T1000 (cell line): ENCODE results near the gene ARHGAP18.

Source experiments
- DNase-seq: peaks from one replicate; lab custom pipeline; 2025; ENCODE audit warnings: mixed read lengths; lab: John Stamatoyannopoulos, UW

The ARHGAP18 gene

GRCh38 chr6:129667034-129667433 lies 42.9 kb downstream of the ARHGAP18 start:
- no peak for DNase-seq

DNA sequence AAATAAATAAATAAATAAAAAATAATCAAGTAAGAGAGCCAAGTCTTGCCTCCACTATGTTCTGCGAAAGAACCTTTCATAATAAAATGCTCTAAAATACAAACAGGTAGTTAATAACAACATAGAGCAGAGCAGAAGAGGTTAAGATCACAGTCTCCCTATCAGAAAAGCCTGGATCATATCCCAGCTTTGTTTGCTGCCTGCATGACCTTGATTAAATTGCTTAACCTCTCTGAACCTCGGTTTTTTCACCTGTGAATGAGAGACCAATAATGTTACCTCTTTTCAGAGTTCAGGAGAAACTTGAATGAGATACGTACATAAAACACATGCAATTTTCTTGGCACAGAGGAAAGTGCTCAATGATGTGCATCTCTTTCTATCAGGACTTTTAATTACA lies 44.4 kb downstream of the ARHGAP18 start:
- no peak for DNase-seq

DNA sequence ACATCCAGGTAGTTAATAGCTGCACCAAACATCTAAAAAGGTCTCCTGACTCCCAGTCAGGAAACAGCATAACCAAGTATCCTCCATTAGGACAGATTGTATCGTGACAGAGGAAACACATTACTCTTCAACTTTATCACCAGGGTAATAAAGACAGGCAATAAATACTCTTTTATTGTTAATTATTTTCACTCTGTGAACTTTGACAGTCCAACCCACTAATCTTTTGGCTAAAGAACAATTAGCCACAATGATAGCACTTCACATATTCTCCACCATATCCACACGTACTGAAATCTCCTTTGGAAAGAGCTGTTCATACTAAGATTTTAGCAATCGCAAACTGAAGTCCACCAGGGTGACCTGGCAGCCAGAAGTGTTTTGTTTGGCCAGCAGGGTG lies 46.4 kb downstream of the ARHGAP18 start:
- no peak for DNase-seq

DNA sequence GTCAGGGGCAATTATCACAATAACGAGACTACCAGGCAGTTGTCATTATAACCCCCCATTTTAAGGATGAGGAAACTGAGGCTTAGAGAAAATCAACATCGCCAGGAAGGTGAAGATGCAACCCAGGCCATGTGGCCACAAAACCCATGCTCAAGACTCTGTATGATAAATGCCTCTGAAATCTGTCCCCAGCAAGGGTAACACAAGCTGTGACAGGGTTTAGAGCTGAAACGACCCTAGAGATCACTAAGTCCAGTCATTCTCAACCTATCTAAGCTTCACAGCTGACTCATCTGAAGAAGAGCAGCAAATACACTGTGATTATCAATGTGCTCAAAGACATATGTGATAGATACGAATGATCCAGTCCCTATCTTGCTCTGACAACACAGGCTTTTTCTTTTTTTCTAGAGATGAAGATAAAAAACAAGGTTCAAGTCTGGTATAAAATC lies 47.0 kb downstream of the ARHGAP18 start:
- no peak for DNase-seq

DNA sequence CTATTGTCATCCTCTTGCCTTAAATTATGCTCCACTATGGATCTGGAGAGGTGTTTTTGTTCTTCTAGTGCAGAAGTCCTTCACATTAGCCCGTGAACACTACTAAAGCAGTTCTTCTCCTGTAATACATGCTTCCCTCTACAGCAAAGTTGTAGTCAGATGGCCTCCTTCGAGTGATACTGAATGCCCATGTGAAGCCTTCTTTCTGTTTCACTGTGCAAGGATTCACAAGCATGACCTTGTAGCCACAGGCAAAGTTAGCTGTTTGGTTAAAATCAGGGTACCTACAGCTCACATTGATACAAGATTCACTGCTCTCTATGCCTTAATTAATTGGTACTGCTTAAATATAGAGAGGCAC lies 47.6 kb downstream of the ARHGAP18 start:
- no peak for DNase-seq

GRCh38 chr6:129661536-129662405 lies 48.2 kb downstream of the ARHGAP18 start:
- DNase-seq: no peak

DNA sequence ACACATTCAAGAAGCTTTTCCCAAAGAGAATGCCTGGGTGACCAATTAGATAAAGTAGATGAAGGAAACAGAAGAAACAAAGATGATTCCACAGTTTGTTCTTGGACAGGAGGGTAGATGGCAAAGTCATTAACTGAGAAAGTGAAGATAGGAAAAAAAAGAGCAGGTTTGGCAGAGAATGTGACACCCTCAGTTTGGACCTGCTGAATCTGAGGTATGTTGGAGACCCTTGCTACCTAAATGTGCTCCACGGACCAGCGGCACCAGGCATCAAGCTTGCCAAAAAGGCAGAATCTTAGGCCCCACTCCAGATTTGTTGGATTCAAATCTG lies 49.7 kb downstream of the ARHGAP18 start:
- no peak for DNase-seq

DNA sequence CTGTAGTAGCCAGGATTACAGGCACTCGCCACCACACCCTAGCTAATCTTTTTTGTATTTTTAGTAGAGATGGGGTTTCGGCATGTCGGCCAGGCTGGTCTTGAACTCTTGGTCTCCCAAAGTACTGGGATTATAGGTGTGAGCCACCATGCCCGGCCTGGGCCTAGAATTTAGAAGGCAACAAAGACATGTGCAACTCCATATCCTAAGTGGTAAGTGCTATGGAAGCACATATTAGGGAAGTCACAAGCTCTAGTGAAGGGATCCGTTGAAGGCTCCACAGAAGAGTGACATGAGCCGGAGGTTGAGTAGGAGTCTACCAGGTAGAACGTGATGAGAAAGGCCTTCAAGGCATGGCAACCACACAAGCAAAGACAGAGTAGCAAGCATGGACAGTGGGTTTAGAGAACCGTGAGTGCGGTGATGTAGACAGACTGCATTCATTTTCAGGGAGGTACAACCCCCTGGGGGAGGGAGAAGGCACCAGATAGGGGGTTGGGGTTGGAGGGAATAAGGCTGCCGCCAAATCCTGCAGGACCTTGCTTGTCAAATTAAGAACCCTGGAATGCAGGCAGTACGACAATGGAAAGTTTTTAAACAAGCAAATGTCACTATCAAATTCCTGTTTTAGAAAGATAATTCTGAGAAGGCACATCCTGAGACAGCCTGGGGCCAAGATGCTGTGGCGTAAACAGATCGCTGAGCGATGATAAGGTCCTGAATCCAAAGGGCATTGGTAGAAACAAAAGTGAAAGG lies 50.2 kb downstream of the ARHGAP18 start:
- no peak for DNase-seq

GRCh38 chr6:129659167-129659566 lies 50.8 kb downstream of the ARHGAP18 start:
- DNase-seq: no peak

DNA sequence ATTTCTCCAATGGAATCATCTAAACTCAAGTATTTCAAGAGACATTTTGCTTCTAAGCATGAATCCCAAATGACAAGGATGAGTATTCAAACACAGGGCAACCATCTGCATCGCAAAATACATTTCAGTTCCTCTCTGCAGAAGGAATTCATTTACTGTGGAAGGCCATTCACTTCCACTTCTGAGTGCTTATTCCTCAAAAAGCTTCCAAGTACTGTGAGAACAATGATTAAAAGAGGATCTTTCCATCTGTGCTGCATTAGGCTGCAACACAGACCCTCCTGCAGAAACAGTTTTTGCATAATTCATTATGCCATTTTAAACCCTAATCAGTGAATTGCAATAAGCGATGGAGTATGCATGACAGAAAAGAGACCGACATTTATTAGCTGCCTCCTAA lies 52.5 kb downstream of the ARHGAP18 start:
- no peak for DNase-seq

DNA sequence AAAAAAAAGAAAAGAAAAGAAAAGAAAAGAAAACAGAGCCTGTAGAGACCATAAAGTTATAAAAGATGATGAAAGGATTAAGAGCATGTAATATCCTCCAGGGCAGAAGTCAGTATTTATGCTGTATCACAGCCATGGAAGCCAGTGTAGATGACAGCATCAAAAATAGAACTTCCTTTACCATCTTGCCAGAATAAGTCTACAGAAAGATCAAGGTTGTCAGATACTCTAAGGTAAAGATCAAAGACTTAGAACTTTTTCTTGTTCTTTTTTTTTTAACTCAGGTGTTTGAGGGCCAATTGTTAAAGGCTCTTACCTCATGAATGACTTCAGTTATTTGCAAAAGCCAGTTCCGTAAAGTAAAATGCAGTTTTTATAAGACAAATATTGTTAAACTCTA lies 54.6 kb downstream of the ARHGAP18 start:
- DNase-seq: no peak

- no peak for DNase-seq
Observed at GRCh38 chr6:129653746-129654145, 56.2 kb downstream of the ARHGAP18 start.

DNA sequence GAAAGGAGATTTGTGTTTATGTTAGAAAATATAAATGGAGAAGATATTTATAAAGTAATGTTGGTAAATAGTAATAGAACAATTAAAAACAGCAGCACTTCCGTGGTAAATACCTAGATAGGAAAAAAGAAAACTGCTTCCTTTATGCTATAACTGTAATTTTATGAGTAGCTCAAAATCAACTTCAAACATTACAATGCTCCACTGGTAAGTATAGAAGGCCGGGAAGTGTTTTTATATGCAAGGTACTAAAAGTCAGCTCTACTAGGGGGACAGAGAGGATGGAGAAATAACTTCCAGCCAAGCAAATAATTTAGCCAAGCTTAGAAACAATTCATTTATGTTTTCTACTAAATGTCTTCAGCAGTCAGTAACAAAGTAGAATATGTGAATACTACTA lies 56.7 kb downstream of the ARHGAP18 start:
- DNase-seq: no peak

DNA sequence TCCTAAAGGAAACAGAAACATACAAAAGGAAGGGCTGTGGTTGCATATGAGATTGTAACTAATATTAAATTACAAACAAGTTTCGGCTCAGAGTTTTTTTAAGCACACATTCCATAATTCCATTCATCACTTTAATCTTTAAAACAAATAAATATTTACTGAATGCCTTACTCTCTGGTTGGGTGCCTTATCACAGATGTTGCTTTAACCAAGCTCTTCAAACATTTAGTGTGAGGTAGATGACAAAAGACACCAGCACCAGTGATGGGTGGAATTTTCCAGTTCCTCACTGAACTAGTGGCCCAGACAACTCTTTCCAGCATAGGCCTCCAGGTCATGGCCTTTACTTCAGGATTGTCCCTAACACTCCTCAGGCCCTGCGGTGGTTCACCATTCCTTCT lies 58.7 kb downstream of the ARHGAP18 start:
- no peak for DNase-seq

DNA sequence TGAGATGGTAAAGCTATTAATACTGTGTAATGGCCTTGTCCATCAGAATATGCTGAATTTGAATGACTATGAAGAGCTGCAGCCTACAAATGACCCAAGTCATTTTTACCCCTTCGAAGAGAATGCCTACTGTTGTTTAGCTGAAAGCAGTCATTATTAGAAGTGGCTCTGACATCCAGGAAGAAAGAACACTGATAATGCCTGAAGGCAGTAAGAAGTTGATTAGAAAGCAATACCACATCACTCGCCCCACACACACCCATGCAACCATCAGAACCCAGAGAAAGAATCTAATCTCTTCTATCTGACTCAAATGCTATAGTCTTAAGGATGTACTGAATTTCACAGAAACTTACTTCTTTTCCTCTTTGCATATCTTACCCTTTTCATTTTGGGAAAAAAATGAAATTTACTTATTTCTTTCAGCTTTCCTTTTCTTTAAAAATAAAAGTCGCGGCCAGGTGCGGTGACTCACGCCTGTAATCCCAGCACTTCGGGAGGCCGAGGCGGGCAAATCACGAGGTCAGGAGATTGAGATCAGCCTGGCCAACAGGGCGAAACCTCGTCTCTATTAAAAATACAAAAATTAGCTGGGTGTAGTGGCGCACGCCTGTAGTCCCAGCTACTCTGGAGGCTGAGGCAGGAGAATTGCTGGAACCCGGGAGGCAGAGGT lies 61.0 kb downstream of the ARHGAP18 start:
- DNase-seq: no peak

DNA sequence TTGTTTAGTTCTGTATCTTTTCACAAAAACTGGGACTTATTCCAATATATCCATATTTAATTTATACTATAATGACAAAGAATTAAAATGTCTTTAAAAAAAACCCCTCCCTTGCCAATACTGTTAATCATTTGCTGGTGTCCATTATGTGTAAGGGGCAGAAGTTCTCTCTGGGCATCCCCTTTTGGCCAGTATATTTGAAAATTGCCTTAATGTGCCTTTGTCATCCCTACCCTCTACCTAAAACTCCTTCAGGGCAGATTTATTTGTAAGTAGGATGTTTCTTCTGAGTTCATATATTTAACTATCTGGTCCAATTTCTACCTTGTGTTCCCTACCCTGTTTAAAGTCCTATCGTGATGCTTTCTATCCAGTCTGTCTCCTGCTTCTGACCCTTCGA lies 62.9 kb downstream of the ARHGAP18 start:
- no peak for DNase-seq

- DNase-seq: no peak
Observed at GRCh38 chr6:129646642-129647041, 63.3 kb downstream of the ARHGAP18 start.

- no peak for DNase-seq
Observed at GRCh38 chr6:129645830-129646579, 64.0 kb downstream of the ARHGAP18 start.

DNA sequence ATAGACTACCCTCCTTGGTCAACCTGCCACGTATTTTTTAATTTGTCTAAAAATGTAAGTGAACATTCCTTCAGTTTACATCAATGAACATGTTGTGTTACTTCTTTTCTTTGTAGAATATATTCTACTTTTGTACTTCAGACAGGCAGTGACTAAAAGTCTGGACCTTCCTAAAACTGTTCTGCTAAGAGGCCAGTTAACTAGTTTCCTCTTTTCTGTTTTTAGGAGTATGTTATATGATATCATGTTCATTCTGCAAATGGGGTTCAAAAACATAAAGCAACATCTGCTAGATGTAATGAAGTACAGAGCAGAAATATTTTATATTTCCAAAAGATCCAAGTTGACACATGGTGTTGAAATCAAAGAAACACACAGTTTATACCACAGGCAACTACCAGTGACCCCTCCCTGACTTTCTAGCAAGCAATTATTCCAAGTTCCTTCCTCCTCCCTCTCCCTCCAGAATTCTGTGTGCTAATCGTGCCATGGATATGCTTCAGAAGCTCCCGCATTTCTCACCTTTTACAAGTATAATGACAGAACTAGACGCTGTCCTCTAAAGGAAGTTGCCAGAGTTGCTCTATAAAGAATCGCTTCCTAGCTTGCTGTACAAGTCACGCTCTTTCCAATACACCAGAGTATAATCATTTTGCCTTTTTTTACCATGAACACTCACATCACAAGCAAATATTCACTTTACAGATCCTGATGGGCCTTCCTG lies 64.7 kb downstream of the ARHGAP18 start:
- no peak for DNase-seq

- no peak for DNase-seq
Observed at GRCh38 chr6:129644567-129645015, 65.4 kb downstream of the ARHGAP18 start.

DNA sequence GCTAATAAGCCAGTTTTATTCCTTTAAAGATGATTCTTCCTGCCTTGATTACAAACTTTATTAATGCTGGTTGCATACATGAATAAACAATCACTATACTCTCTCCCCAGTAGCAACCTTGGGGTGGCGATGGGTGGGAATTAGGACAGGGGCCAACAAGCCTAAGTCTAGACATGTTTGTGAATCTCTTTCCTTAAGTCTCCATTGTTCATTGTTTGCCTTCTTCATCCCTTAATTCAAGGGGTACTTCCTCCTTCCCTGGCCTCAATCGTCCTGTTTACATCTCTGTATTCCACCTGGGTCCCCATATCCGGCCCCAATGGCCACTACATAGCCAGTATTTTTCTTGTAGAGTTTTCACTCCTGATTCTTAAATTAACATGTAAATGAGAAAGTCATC lies 66.0 kb downstream of the ARHGAP18 start:
- DNase-seq: no peak
